Subcutaneous adipose tissue (tissue), 4 donors: ENCODE data around the gene JADE1. TPM values are rescaled to one million over a fixed set of nuclear protein-coding genes. Genes with fewer than 3 reads are reported as not detected.

Experiments
- total RNA-seq, 4 donors: library from RNA; depleted of rRNA; stranded (reverse); fragments of >200 nt; gene quantifications; one replicate each; pipeline ENCODE4 v1.1.0, GENCODE V29; 2016
- TF ChIP-seq, protein P1 (sequence below): fragments of 450-650 bp; IDR thresholded peaks from one replicate; pipeline ENCODE4 v1.5.1; 2016; ENCODE audit warnings: low read depth, mild to moderate bottlenecking, control low read depth, antibody characterized with exemption, moderate library complexity

The JADE1 gene
- total RNA-seq, 4 donors from 2014 or later: 56.9 to 100.0 (median 67.1) TPM

DNA sequence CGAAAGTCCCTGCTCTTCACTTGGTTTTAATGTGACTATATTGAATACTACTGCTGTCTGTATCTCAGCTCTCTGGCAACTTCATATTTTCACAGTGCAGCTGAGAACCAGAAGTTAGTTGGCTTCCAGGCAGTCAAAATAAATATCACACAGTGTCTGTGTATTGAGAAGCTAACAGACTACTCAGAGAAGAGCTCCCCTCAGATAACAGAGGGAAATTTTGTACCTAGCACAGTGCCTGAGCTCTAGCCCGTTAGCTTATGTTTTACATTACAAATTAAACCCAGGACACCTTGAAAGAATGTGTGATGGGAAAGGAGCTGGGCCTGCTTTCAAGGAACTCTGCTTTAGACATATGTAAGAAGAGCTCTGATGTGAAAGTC, 22.7 kb downstream of the JADE1 start:
- TF ChIP-seq, protein P1, sequence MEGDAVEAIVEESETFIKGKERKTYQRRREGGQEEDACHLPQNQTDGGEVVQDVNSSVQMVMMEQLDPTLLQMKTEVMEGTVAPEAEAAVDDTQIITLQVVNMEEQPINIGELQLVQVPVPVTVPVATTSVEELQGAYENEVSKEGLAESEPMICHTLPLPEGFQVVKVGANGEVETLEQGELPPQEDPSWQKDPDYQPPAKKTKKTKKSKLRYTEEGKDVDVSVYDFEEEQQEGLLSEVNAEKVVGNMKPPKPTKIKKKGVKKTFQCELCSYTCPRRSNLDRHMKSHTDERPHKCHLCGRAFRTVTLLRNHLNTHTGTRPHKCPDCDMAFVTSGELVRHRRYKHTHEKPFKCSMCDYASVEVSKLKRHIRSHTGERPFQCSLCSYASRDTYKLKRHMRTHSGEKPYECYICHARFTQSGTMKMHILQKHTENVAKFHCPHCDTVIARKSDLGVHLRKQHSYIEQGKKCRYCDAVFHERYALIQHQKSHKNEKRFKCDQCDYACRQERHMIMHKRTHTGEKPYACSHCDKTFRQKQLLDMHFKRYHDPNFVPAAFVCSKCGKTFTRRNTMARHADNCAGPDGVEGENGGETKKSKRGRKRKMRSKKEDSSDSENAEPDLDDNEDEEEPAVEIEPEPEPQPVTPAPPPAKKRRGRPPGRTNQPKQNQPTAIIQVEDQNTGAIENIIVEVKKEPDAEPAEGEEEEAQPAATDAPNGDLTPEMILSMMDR: no peak

DNA sequence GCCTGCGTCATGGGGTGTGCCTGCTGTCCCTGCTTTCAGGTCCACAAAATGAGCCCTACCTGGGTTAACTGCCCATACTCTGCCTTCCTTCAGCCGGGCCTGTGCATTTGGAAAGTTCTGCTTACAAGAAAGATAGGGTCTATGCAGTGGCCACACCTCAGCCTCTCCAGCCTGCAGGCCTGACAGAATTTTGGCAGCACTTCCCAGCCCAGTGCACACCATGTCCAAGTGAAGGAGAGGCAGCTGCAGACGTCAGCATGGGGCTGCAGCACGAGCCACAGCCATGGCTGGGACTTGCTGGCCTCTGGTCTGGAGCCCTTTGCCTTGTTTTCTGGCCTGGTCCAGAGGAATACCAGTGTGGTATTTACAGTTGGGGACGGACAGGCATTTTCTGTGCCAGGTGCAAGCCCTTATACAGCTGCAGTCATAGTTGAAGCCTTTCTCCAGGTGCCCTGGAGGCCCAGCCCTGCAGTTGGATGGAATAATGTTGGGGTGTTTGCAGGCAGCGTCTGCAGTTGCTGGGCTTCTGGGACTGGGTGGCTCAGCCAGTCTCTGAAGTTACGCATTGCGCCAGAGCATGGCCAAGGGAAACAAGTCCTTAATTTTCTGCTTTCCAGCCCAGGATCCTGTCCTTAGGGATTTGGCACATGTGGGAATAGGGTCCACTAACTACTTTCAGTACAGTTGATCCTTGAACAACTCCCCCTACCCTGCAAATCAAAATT, 26.2 kb downstream of the JADE1 start:
- TF ChIP-seq, protein P1: no peak

DNA sequence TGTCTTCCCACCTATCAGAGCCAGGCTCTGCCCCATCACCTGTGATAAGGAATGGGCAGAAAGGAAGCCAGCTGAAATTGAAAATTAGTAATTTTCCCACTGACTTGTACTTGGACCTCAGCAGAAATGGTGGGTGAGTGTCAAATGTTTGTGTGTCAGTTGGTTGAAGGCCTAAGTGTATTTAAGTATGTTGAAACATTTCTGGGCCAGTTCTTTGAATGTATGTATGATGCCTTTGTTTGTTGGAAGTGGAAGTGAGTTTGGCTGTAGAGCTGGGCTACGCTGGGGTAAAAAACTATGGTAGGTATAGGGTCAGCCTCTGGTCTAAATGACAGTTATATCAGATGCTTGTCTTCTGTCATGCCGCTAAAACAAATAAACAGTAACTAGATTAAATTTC, 27.7 kb downstream of the JADE1 start:
- TF ChIP-seq, protein P1: no peak

DNA sequence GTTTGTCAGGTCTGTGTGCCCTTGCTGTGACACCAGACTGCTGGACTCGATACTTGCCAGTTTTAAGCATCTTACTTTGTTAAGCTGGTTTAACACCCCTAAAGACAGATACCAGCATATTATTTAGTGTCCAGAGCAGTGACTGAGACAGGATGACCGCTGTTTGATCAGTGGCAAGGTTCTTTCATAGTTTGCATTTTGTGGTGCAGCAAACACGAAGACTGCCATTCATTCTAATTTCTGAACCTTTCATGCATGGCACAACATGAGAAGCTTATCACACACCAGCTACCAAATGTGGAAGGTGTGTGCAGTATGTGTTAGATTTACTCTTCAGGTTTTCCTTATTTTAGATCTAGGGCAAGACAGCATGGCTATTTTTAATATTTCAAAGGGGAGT, 28.2 kb downstream of the JADE1 start:
- TF ChIP-seq, protein P1: no peak

DNA sequence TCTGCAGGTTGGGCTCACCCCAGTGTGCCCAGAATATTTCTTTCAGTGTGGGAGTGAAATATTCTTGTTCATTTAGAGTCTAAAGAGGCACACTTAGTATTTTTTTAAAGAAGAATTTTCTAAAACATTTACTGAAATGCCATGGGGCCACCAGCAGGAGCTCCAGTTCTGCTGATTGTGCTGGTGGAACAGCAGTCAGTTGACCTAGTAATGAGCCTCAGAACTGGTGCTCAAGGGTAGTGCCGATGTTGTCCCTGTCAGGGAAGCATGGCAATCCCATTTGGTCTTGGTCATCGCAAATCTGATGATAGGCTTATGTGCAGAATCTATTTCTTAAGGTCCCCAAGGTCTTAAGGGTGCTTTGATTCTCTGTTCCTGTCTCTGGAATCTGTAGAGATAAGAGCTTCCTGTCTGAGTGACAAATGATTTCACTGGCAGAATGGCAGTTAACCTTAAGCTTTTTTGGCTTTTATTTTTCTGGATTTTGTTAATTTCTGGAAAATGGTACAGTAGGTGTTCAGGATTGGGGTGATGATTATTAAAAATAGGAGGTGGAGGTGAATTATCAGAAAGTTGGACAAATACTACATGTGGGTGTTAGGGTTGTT, 31.3 kb downstream of the JADE1 start:
- TF ChIP-seq, protein P1: no peak

DNA sequence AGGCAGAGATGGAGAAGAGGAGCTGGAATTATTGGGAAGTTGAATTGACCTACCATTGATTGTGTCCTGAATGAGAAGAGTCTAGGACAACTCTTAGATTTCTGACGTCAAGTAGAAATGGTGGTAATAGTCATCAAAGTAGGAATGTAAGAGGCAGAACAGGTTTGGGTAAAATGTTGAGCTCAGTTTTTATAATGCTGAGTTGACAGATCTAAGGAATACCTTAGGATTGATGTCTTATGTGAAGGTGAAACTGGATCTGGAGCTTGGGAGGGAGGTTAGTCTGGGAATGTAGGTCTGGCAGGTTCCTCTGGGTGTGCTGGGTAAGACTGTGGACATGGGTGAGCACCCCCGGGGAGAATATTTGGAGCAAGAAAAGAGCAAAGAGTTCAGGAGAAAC, 31.9 kb downstream of the JADE1 start:
- TF ChIP-seq, protein P1: no peak

DNA sequence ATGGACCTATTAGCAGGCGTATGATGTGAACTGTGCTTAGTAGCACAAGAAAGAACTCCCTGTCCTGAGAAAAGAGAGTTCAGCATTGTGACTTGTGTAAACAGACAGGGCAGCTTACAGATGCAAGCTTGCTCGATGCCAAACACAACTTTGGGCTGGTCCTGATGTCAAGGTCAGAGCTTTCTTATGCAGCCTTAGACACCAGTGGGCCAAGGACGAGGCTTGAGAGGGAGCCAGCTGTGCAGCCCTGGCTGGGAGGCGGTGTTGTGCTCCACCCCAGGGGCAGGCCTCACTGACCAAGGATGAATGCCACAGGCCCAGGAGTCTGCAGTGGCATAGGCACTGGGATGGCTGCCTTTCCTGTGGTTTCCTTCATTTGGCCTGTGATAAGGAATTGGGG, 35.4 kb downstream of the JADE1 start:
- TF ChIP-seq, protein P1: no peak
